Measurements from ENCODE around the gene YEATS2.

GRCh38 chr3:183653209-183654064 is 44.2 kb upstream of the YEATS2 start:
- TF ChIP-seq POLR2AphosphoS5 (IDR thresholded peaks at IDR 0.05; ENCODE audit: low read depth, low read length) (no peak), CTCF (IDR thresholded peaks at IDR 0.05) (no peak), SIN3A (IDR thresholded peaks at IDR 0.05; ENCODE audit: borderline replicate concordance, insufficient read depth, low read depth, low read length) (no peak), TCF7L2 (IDR thresholded peaks at IDR 0.05; ENCODE audit: low read depth, low read length) (no peak)
- TF ChIP-seq, protein P1, sequence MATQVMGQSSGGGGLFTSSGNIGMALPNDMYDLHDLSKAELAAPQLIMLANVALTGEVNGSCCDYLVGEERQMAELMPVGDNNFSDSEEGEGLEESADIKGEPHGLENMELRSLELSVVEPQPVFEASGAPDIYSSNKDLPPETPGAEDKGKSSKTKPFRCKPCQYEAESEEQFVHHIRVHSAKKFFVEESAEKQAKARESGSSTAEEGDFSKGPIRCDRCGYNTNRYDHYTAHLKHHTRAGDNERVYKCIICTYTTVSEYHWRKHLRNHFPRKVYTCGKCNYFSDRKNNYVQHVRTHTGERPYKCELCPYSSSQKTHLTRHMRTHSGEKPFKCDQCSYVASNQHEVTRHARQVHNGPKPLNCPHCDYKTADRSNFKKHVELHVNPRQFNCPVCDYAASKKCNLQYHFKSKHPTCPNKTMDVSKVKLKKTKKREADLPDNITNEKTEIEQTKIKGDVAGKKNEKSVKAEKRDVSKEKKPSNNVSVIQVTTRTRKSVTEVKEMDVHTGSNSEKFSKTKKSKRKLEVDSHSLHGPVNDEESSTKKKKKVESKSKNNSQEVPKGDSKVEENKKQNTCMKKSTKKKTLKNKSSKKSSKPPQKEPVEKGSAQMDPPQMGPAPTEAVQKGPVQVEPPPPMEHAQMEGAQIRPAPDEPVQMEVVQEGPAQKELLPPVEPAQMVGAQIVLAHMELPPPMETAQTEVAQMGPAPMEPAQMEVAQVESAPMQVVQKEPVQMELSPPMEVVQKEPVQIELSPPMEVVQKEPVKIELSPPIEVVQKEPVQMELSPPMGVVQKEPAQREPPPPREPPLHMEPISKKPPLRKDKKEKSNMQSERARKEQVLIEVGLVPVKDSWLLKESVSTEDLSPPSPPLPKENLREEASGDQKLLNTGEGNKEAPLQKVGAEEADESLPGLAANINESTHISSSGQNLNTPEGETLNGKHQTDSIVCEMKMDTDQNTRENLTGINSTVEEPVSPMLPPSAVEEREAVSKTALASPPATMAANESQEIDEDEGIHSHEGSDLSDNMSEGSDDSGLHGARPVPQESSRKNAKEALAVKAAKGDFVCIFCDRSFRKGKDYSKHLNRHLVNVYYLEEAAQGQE (IDR thresholded peaks at IDR 0.05; ENCODE audit: insufficient read depth in 1 of 2, low read depth in 2 of 2, low read length in 1 of 2), result no peak

Data from Panc1 (cell line).